ENCODE results near the gene TBX4. TPM values are rescaled to one million over a fixed set of nuclear protein-coding genes. Genes with fewer than 3 reads are reported as not detected.

Gene TBX4
- total RNA-seq, 2 experiments from 2014 or later: not detected

DNA sequence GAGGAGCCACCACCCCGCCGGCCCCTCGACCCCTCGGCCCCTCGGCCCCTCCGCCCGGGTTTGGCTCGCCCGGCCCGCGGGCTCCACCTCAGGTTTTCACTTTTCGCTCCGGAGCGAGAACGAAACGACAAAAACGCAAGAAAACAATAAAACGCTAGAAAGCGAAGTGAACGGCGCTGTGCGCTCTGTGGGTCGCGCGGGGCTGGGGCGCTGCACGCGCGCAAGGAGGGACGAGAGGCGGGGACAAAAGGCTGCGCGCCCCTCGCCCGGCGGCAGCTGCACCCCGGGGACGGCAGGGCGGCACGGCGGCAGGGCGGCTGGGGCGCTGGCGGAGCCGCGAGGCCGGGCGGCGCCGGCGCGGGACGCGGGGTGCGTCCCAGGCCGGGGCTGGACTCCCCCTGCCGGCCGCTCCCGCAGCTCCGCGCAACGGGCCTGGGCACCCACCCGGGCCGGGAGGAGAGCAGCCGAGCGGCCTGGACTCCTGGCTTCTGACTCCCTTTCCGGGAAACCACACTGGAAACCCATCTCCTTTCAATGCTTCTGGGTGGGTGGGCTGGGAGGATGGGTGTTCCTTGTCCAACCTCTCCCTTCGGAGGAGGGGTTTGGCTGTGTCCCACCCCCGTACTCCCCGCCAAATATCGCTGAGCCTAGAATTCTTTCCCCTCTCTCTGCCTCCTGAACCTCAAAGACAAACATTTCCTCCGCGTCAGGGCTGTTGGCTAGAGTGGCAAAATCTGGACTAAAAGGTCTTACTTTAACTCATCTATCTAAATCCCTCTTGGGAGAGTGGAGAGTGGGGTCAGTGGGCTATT lies 42.7 kb upstream of the TBX4 start:
- Mint-ChIP-seq H3K27me3 (peaks cover 58% of the 10 kb centered on the region), H3K4me3 (peak overlapping the region; percentile 40), H3K27ac (no peak overlapping the region), H3K4me1 (peaks cover 19% of the 10 kb centered on the region), H3K36me3 (ENCODE audit: low read depth) (no peaks in the 10 kb centered on the region), H3K9me3 (no peaks in the 10 kb centered on the region)
- ChIA-PET POLR2A (no interaction called here), CTCF (interaction anchor here (0.5 to 0.8 kb wide), 3 partner anchors 264 to 700 kb away, joined by 3 read pairs; no protein-coding TSS in a partner anchor)
- no peak for DNase-seq

DNA sequence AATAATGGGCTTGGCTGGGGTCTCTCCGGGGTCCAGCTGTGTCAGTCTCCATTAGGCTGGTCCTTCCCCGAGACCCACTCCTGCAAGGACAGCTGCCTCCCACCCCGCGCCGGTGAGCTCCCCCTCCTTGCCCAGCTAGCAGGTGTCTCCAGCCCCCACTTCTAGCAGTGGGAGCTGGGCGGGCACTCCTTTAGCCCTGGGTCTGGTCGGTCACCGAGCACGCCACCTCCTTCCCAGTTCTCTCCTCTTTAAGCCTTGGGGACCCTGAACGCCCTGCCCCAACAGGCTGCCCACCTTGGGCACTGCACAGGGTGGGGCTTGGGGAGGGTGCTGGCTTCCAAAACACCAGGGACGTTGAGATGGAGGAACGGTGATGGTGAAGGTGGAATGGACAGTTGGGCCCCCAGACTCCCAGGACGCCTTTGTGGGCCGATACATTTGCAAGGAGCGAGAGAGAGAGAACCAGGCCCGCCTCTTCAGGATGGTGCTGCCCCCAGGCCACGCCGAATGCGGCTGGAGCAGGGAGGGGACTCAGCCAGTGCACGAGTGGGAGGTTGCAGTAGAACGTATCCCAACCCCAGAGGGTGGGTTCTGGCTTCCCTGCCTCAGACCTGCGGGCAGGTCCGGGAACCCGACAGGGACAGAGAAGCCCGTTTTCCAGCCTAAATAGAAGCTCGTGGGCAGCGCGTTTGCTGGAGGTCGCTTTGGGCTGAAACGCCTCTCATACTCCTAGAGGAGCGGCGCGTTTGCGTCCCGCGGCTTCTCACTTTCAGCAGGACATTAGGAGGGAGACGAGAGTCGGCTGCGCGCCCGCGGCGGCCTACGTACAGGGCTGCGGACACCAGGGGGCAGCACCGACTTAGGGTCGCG lies 41.8 kb upstream of the TBX4 start:
- Mint-ChIP-seq H3K4me3 (peak overlapping the region; percentile 54), H3K9me3 (no peaks in the 10 kb centered on the region), H3K27me3 (peaks cover 56% of the 10 kb centered on the region), H3K27ac (peak overlapping the region; percentile 50), H3K4me1 (peaks cover 19% of the 10 kb centered on the region), H3K36me3 (ENCODE audit: low read depth) (no peaks in the 10 kb centered on the region)
- ChIA-PET POLR2A (no interaction called here), CTCF (interaction anchor here (0.5 to 2.9 kb wide), 3 partner anchors 8 to 315 kb away, joined by 3 to 17 read pairs (median 3); no protein-coding TSS in a partner anchor)
- peak; percentile 62 for DNase-seq

DNA sequence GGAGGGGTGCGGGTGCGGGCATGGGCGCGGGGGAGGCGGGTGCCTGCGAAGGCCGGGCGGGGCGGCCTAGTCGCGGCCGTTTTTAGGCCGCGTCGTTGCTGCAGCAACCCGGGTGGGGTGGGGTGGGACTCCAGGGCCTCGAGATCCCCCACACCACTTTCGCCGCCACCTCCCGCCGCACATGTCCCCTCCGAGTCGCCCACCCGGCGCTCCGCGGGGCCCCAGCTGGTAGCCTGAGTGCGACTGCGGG lies 41.3 kb upstream of the TBX4 start:
- Mint-ChIP-seq H3K27ac (no peak overlapping the region), H3K4me1 (peaks cover 19% of the 10 kb centered on the region), H3K27me3 (peaks cover 57% of the 10 kb centered on the region), H3K36me3 (ENCODE audit: low read depth) (no peaks in the 10 kb centered on the region), H3K9me3 (no peaks in the 10 kb centered on the region), H3K4me3 (no peak overlapping the region)
- ChIA-PET CTCF (interaction anchor here (0.9 to 2.9 kb wide), 2 partner anchors 9 to 164 kb away, joined by 3 to 17 read pairs; no protein-coding TSS in a partner anchor), POLR2A (no interaction called here)
- DNase-seq: no peak

DNA sequence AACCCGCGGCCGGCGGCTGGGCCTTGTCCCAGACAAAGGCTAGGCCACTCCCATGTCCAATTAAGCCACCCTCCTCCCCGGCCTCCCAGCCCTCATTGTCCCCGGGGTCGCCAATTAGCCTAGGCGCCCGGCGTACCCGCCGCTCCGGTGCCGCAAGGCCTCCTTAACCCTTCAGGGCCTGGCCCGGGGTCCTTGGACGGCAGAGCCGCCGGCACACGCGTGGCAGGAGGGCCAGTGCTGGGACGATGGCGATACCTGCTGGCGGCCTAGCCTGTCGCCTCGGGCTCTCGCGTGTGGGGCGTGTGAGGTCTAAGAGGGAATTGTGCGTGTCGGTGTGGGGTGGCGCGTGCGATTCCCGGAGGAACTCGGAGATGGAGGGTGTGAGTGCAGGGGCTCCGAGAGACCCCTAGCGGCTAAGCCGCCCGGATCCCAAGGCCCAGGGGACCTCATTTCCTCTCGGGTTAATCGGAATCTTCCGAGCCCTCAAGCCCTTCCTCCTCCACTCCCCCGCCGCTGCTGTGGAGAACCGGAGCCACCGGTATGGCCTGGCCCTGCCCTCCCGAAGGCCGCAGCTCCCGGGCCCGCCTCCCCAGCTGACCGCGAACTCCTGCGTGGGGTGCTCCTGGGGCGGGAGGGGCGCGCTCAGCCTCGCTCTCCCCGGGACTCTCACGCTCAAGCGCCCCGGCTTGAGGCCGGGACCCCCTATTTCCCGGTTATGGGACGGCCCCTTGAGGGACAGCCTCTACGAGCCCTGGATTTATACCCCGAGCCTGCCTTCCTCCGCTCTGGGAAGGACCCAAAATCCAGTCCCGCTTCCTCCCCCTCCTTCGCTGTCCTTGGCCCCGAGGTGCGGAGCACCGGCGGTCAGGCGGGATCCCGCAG lies 40.7 kb upstream of the TBX4 start:
- ChIA-PET CTCF (interaction anchor here (0.6 to 2.9 kb wide), 19 partner anchors 9 to 1968 kb away, joined by 3 to 17 read pairs (median 4); no protein-coding TSS in a partner anchor), POLR2A (no interaction called here)
- Mint-ChIP-seq H3K4me3 (peak overlapping the region; percentile 47), H3K27ac (no peak overlapping the region), H3K36me3 (ENCODE audit: low read depth) (no peaks in the 10 kb centered on the region), H3K4me1 (peaks cover 19% of the 10 kb centered on the region), H3K27me3 (peaks cover 55% of the 10 kb centered on the region), H3K9me3 (no peaks in the 10 kb centered on the region)
- no peak for DNase-seq

DNA sequence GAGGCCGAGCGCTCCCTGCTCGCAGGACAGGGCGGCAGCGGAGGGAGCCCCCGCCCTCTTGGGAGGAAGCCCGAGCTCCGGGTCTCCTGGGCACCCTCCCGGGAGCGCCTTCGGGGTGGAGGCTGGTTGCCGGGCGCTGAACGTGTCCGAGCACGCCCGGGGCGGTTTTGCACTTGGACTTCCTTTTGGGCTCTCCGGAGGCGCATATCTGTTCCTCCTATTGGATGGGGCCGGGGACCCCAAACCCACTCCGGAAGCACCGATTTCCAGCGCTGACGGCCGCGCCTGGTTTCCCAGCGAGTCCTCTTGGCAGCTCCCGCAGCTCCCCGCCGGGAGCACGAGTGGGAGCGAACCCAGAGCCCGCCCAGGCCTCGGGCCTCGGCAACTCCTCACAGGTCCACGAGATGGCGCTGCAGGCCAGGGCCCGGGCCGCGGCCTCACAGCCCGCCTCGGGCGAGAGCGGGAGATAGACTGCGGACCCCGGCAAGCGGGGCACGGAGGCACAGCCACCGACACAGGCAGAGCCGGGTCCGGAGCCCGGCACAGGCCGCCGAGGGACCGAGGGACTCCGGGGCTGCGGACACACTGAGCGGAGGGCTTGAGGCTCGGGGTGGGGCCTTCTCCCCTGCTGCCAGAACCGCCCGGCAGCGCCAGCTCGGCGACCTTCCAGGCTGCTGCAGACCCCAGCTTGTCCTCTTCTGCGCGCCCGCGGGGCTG lies 39.9 kb upstream of the TBX4 start:
- POLR2A ChIA-PET: interaction anchor here (0.6 kb wide), 1 partner anchor 741 kb away, joined by 6 read pairs; no protein-coding TSS in a partner anchor
- CTCF ChIA-PET: interaction anchor here (0.6 to 2.9 kb wide), 22 partner anchors 9 to 1968 kb away, joined by 3 to 17 read pairs (median 3); no protein-coding TSS in a partner anchor
- no peaks in the 10 kb centered on the region for H3K9me3 Mint-ChIP-seq
- H3K4me3 Mint-ChIP-seq: peak overlapping the region; percentile 50
- no peaks in the 10 kb centered on the region for H3K36me3 Mint-ChIP-seq (ENCODE audit: low read depth)
- H3K27me3 Mint-ChIP-seq: peaks cover 49% of the 10 kb centered on the region
- no peak overlapping the region for H3K27ac Mint-ChIP-seq
- peaks cover 19% of the 10 kb centered on the region for H3K4me1 Mint-ChIP-seq
- peak; percentile 67 for DNase-seq

DNA sequence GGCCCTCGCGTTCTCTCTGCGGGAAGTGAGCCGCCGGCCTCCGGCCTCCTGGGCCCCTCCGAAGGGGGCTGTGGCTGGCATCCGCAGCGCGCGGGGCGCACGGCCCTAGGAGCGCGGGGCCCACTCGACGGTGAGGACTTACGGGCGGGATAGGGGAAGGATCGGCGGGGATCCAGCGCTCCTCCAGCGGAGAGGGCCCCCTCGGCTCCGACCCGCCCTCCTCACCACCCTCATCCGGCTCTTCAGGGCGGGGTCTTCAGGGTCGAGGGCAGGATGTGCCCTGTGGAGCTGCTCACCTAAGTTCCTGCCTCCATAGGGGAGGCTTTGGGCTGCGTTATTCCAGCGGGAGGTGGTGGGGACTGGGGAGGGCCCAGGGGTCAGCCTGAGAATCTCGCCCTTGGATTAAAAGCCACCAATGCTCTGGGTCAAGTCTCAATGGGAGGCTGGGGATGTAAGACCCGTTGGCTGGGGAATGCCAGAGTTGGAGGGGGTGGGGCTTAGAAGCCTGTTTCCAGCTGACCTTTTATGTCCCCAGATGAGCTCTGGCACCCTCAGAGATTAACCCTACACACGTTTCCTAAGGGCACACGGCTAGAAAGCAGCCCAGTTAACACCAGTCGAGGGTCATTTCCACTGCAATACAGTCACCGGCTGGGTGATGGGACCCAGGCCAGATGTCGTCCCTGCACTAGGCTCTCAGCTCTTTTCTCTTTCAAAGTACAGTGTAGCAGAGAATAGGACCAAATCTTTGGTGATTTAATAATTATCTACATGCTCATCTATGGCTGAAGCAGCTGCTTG lies 39.2 kb upstream of the TBX4 start:
- POLR2A ChIA-PET: interaction anchor here (0.6 kb wide), 1 partner anchor 740 kb away, joined by 6 read pairs; no protein-coding TSS in a partner anchor
- Mint-ChIP-seq H3K36me3 (ENCODE audit: low read depth) (no peaks in the 10 kb centered on the region), H3K4me3 (peak overlapping the region; percentile 54), H3K27me3 (peaks cover 43% of the 10 kb centered on the region), H3K27ac (no peak overlapping the region), H3K4me1 (peaks cover 19% of the 10 kb centered on the region), H3K9me3 (no peaks in the 10 kb centered on the region)
- CTCF ChIA-PET: interaction anchor here (0.5 to 2.9 kb wide), 15 partner anchors 8 to 1567 kb away, joined by 3 to 17 read pairs (median 4); no protein-coding TSS in a partner anchor
- no peak for DNase-seq

DNA sequence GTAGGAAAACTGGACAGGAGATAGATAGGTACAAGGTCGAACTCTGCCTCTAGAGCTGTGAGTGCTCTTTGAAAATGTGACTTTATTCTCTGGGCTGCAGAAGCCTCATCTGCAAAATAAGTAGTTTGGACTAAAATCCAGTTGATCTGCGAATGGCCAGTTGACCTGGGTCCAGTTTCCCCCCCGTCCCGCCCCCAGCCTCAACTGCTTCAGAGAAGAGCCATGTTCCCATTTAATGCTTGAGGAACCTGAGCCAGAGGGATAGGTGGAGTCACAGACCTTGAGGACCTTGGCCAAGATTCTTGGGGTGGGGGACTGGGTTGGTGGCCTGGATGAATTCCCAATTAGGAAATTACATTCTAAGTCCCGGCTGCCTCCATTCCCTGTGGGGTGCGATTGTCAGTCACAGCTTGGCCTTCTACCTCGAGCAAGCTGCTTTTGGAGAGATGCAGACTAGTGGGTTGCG lies 38.5 kb upstream of the TBX4 start:
- ChIA-PET POLR2A (no interaction called here), CTCF (interaction anchor here (1.1 to 2.4 kb wide), 2 partner anchors 13 to 24 kb away, joined by 3 to 5 read pairs; no protein-coding TSS in a partner anchor)
- H3K27ac Mint-ChIP-seq: no peak overlapping the region
- H3K9me3 Mint-ChIP-seq: no peaks in the 10 kb centered on the region
- no peaks in the 10 kb centered on the region for H3K36me3 Mint-ChIP-seq (ENCODE audit: low read depth)
- no peak for DNase-seq
- peaks cover 40% of the 10 kb centered on the region for H3K27me3 Mint-ChIP-seq
- peaks cover 17% of the 10 kb centered on the region for H3K4me1 Mint-ChIP-seq
- no peak overlapping the region for H3K4me3 Mint-ChIP-seq

DNA sequence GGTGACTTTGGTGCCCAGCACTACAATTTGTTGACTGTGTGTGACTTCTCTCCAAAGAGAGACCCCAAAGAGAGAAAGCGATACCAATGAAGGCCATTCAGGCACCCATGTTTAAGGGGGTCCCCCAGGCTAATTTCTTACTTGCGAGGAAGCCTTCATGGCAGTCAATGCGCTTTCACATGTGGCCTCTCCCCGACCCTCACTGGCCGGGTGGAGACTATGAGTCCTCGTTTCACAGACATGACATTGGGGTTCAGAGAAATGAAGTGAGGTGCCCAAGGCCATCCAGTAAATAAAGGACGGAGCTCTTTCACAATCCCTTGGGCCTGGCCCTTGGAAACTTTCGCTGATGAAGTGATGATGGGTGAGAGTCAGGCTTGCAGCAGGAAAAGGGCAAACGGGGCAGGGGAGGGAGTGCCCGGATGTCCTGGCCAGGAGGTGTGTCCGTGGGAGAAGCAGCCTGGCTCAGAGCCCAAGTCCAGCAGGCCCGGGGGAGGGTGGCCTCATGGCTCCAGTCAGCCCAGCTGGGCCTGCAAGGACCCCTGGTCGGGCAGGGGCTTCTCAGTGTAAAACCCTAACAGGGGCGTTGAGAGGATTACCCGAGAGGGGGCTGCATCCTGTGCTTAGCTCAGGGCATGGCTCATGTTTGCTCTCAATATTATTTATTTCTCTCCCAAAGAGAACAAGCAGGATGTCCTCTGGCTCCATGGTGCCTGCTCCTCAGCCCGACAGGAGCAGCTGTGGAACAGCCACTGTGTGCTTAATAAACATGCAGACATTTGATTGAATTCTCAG lies 37.9 kb upstream of the TBX4 start:
- POLR2A ChIA-PET: no interaction called here
- peaks cover 43% of the 10 kb centered on the region for H3K27me3 Mint-ChIP-seq
- no peak for DNase-seq
- H3K27ac Mint-ChIP-seq: no peak overlapping the region
- CTCF ChIA-PET: no interaction called here
- H3K4me1 Mint-ChIP-seq: peaks cover 15% of the 10 kb centered on the region
- H3K9me3 Mint-ChIP-seq: no peaks in the 10 kb centered on the region
- H3K36me3 Mint-ChIP-seq (ENCODE audit: low read depth): no peaks in the 10 kb centered on the region
- no peak overlapping the region for H3K4me3 Mint-ChIP-seq

DNA sequence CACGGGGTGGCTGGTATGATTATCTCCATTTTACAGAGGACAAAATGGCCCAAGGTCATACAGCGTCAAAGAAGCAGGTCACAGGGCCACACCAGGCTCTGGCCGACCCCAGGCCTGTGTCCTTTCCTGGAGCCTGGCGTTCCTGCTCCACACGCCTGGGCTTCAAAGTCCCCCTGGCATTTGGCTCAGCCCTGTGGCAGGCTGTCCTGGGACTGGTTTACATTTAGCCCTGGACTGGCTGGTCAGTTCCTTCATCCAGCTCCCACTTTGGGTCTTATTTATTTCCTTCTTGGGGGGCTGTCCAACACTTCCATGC lies 37.3 kb upstream of the TBX4 start:
- no peak for DNase-seq
- Mint-ChIP-seq H3K9me3 (no peaks in the 10 kb centered on the region), H3K27ac (no peak overlapping the region), H3K4me3 (no peak overlapping the region), H3K4me1 (peaks cover 14% of the 10 kb centered on the region), H3K27me3 (peaks cover 42% of the 10 kb centered on the region), H3K36me3 (ENCODE audit: low read depth) (no peaks in the 10 kb centered on the region)
- CTCF ChIA-PET: no interaction called here
- POLR2A ChIA-PET: no interaction called here

DNA sequence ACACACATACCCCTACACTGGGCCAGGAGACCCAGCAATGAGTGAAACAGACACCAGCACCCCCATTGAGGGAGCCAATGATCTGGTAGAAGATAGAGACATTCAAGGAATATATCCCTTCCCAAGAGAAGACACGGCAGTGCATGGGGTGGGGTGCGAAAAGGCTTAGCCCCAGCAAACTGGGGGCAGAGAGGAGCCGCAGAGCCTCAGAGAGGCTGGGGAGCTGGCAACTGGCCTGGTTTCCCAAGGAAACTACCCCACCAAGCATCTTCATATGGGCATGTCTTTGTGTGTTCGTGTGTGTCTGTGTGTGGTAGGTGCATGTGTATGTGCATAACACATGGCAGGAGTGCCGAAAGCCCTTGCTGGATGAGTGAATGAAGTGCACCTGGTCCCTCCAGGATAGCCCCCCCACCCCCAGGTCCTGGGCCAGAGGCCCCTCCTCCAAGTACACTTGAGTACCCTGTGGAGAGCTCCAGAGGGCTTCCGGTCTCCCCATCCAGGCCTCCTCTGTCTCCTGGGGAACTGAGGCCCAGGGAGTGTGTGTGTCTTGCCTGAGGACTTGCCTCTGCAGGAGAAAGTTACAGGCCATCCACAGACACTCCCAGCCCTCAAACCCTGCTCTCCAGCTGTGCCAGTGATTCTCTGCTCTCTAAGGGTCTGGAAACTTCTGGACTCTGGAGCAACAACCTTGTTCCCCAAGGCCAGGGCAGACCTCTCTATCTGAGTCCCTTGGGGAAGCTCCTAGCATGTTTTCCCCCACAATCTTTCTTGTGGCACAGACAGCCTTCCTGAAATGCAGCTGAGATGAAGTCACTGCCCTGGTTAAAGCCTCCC lies 36.6 kb upstream of the TBX4 start:
- peaks cover 7% of the 10 kb centered on the region for H3K4me1 Mint-ChIP-seq
- no peak overlapping the region for H3K4me3 Mint-ChIP-seq
- peaks cover 41% of the 10 kb centered on the region for H3K27me3 Mint-ChIP-seq
- no peak for DNase-seq
- H3K36me3 Mint-ChIP-seq (ENCODE audit: low read depth): no peaks in the 10 kb centered on the region
- no peaks in the 10 kb centered on the region for H3K9me3 Mint-ChIP-seq
- H3K27ac Mint-ChIP-seq: no peak overlapping the region
- CTCF ChIA-PET: interaction anchor here (0.6 kb wide), 2 partner anchors 421 to 435 kb away, joined by 3 read pairs; no protein-coding TSS in a partner anchor
- POLR2A ChIA-PET: no interaction called here
